Adrenal gland (tissue), 5 donors: ENCODE data around the gene SUPT5H.

Source experiments
- CTCF ChIP-seq, 6 experiments: fragments of 450-650 bp in 4 of 6; fragments of 200-600 bp in 2 of 6; sonication (generic) in 1 of 6; IDR thresholded peaks; 1 replicate in 5 of 6; 2 replicates in 1 of 6; pipeline versions ENCODE4 v1.5.1 to v1.8.0; 2016 to 2021; ENCODE audit warnings: antibody characterized with exemption in 6 of 6, mild to moderate bottlenecking in 2 of 6, moderate library complexity in 1 of 6
- POLR2A ChIP-seq, 2 donors: fragments of 450-650 bp; IDR thresholded peaks; one replicate each; pipeline ENCODE4 v1.6.1; 2017; ENCODE audit warnings: antibody characterized with exemption in 2 of 2, mild to moderate bottlenecking in 2 of 2, moderate library complexity in 1 of 2
- donor health status: DM: no; HTN: no; CAD: no.

- TF ChIP-seq CTCF (IDR thresholded peaks at IDR 0.05) (no peak), POLR2A (IDR thresholded peaks at IDR 0.05) (no peak)
Observed at GRCh38 chr19:39436350-39436716, 9.0 kb upstream of the SUPT5H start.
